ENCODE measurements around the gene PDE4B.

- TF ChIP-seq EP300 (IDR thresholded peaks at IDR 0.05) (no peak), CTCF (IDR thresholded peaks at IDR 0.05) (no peak), POLR2A (IDR thresholded peaks at IDR 0.05) (no peak)
Measured at GRCh38 chr1:66013371-66013770, 220.7 kb downstream of the PDE4B start.
